Measurements from ENCODE around the gene GPR156. TPM values are rescaled to one million over a fixed set of nuclear protein-coding genes. Genes with fewer than 3 reads are reported as not detected.
A peak's percentile ranks its signal among the peaks of the same experiment; 100 is the strongest.

The GPR156 gene
- total and polyA plus RNA-seq, 10 of the 15 experiments (the other 5 are each of a cell fraction or from before 2014, with no cell fraction given) = 0.08 to 0.15 (median 0.11) TPM; not detected in 6

- Histone ChIP-seq H3K79me2 (ENCODE audit: control insufficient read depth, insufficient read depth, low read length) (no peaks in the 10 kb centered on the region), H3K4me3 (no peak overlapping the region), H3K27ac (ENCODE audit: control insufficient read depth, insufficient read depth) (no peak overlapping the region), H2AFZ (ENCODE audit: control insufficient read depth, low read depth, low read length) (no peak overlapping the region), H3K9ac (ENCODE audit: control insufficient read depth, insufficient read depth, low read length) (no peak overlapping the region), H3K9me3 (replicated peaks; ENCODE audit: control insufficient read depth, insufficient read depth, low read length) (no peaks in the 10 kb centered on the region), H3K4me1 (ENCODE audit: control insufficient read depth, insufficient read depth, low read length) (no peaks in the 10 kb centered on the region), H3K27me3 (replicated peaks in 1 of 2; ENCODE audit: control insufficient read depth in 2 of 2, insufficient read depth in 2 of 2, low read length in 1 of 2) (no peaks in the 10 kb centered on the region), H4K20me1 (ENCODE audit: control insufficient read depth, insufficient read depth) (no peaks in the 10 kb centered on the region), H3K36me3 (ENCODE audit: control insufficient read depth in 2 of 2, insufficient read depth in 2 of 2, low read length in 1 of 2) (no peaks in the 10 kb centered on the region), H3K4me2 (ENCODE audit: control insufficient read depth, insufficient read depth) (no peak overlapping the region)
- ChIA-PET RAD21 (ENCODE audit: unreplicated experiment) (interaction anchor here (1.3 to 1.7 kb wide), 2 partner anchors 51 to 307 kb away, joined by 3 to 9 read pairs; no protein-coding TSS in a partner anchor), SMC1A (ENCODE audit: uncharacterized antibody, unreplicated experiment) (interaction anchor here (1.2 to 2.0 kb wide), 3 partner anchors 17 to 383 kb away, joined by 4 to 5 read pairs (median 4); no protein-coding TSS in a partner anchor), CTCF (interaction anchor here (1.8 kb wide), 2 partner anchors 10 to 306 kb away, joined by 4 to 9 read pairs; no protein-coding TSS in a partner anchor), POLR2A (no interaction called here)
- WGBS (ENCODE audit: insufficient coverage, insufficient replicate concordance, low lambda C conversion rate, missing lambda C conversion rate) = 18% methylated on average over 3 of the region's 3 CpGs
- ATAC-seq (peak; percentile 58), DNase-seq (ENCODE audit: low read depth, low spot score) (no peak), FAIRE-seq (no peak)
- BruUV-seq (replicated peaks) = no TSS peak
- no peak for TF ChIP-seq USF1 (IDR thresholded peaks at IDR 0.05; ENCODE audit: borderline replicate concordance, extremely low read length, insufficient read depth, low read depth, low read length)
- peak; percentile 47; the same call in 1 of the 2 replicates for TF ChIP-seq SMC3 (IDR thresholded peaks at IDR 0.05; ENCODE audit: borderline replicate concordance, low read length)
- peak in 2 of 3 experiments; percentile 24 to 60; a peak in 3 of 6 replicates for TF ChIP-seq CTCF (IDR thresholded peaks at IDR 0.05 in 2 of 3, conservative IDR thresholded peaks at IDR 0.05 in 1 of 3; ENCODE audit: control insufficient read depth in 2 of 3, extremely low read depth in 1 of 3, insufficient read depth in 1 of 3, low read depth in 3 of 3, low read length in 3 of 3)
- peak; percentile 60 for TF ChIP-seq RAD21 (IDR thresholded peaks at IDR 0.05; ENCODE audit: insufficient read depth, low read depth, low read length)
- in situ Hi-C loops (cut with MboI) = no loop called here
- intact Hi-C loops (cut with micrococcal nuclease; ENCODE audit: unreplicated experiment) = loop anchor here (1.0 to 5.0 kb wide), 2 partner anchors 306 to 386 kb away; no protein-coding TSS in a partner anchor
These were observed 86.6 kb downstream of the GPR156 start for GRCh38 chr3:120198305-120198878.

Data from GM12878 (cell line).